ENCODE measurements around the gene NEURL1B.

Gene NEURL1B

DNA sequence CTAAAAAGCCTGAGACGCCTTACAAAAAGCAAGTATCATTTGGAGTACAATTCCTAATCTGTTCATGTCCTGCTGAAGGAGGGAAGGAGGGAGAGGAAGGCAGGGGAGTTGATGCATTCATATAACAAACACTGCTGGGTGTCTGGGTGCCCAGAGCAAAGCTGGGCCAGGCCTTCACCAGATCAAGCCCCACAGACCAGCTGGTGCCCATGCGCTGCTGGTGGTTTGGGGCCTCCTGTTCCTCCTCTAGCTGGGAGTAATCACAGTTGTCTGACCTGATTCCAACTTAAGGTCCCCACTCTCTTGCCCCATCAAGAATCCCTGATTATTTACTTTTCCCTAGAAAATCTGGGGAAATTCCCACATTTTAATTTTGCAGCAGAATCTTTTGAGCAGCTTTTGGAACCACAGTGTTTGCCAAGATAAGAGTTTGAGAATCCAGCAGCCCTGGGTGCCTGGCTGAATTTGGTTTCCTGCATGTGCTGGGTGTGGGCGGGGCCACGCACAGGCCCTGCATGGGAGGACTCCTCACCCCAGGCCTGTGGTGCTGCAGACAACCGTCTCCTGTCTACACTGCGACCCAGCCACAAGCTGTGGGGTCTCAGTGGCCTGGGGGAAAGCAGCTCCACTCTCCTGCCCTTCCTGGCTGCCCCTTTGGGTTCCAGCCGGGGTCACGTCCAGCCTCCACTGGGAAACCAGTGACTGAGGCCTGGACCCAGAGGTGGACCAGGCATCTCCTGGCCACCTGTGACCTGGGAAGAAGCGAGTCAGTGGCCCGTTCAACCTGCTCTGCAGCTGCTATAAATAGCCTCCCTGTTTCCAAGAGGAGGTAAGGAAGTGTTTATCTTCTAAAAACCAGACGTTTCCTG is 47.5 kb downstream of the NEURL1B start:
- TF ChIP-seq BHLHE40 (IDR thresholded peaks at IDR 0.05; ENCODE audit: borderline replicate concordance): no peak
- TF ChIP-seq PKNOX1 (IDR thresholded peaks at IDR 0.05): no peak
- no peak for TF ChIP-seq SP1 (IDR thresholded peaks at IDR 0.05)
- no peak for TF ChIP-seq NFRKB (IDR thresholded peaks at IDR 0.05)
- TF ChIP-seq FOXA1 (IDR thresholded peaks at IDR 0.05): no peak
- no peak for DNase-seq (ENCODE audit: extremely low spot score)
- ChIA-PET CTCF (interaction anchor here (1.4 kb wide), 1 partner anchor 9 kb away, joined by 4 read pairs; no protein-coding TSS in a partner anchor), POLR2A (no interaction called here)

DNA sequence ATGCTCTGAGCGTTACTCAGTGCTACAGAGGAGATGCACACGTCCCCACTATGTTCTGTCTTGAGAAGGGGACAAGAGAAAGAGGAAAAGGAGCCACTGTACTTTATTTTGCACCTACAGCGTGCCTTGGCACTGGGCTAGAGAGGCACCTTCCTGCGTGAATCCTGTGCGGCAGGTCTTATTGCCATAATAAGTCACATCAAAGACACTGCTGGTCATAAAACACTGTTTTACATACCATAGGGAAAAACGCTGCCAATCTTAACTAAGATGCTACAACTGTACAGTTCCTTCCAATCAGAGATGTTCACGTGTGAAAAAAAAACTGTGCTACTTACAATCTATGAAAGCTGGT is 48.1 kb downstream of the NEURL1B start:
- POLR2A ChIA-PET: no interaction called here
- CTCF ChIA-PET: no interaction called here
- TF ChIP-seq SUZ12 (IDR thresholded peaks at IDR 0.05) (no peak), ARNT (IDR thresholded peaks at IDR 0.05) (no peak), LEF1 (IDR thresholded peaks at IDR 0.05; ENCODE audit: borderline replicate concordance) (no peak), L3MBTL2 (conservative IDR thresholded peaks at IDR 0.05) (no peak), FOXK2 (IDR thresholded peaks at IDR 0.05) (no peak), TARDBP (IDR thresholded peaks at IDR 0.05) (no peak), BHLHE40 (IDR thresholded peaks at IDR 0.05; ENCODE audit: borderline replicate concordance) (no peak), FOXM1 (IDR thresholded peaks at IDR 0.05; ENCODE audit: borderline replicate concordance) (no peak), ELF4 (IDR thresholded peaks at IDR 0.05) (no peak)
- no peak for DNase-seq (ENCODE audit: extremely low spot score)

DNA sequence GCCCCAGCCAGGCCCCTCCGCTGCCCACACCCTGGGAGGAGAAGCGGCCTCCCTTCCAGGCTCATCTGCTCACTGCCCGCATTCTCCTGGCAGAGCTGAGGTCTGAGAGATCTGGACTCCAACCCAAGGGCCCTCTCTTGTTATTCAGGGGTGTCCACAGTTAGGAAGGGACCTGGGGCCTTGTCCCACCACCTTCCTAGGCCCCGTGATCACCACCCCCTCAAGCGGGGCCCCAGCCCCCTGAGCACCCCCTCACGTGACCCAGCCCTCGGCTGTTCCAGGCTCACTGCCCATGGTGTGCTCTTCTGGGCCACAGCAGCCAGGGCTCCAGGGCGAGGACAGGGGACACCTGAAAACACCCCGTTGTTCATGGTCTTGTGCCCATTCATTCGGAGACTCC is 48.7 kb downstream of the NEURL1B start:
- CTCF ChIA-PET: no interaction called here
- POLR2A ChIA-PET: no interaction called here

GRCh38 chr5:172690258-172691075 is 49.4 kb downstream of the NEURL1B start:
- TF ChIP-seq BHLHE40 (IDR thresholded peaks at IDR 0.05; ENCODE audit: borderline replicate concordance): no peak
- 0 out of 2 replicates have a peak, but pooled peaks have one; percentile 14 for TF ChIP-seq FOXM1 (IDR thresholded peaks at IDR 0.05; ENCODE audit: borderline replicate concordance)
- no peak for TF ChIP-seq NFRKB (IDR thresholded peaks at IDR 0.05)
- no peak for TF ChIP-seq SUZ12 (IDR thresholded peaks at IDR 0.05)
- ChIA-PET POLR2A (no interaction called here), CTCF (no interaction called here)
- no peak for DNase-seq (ENCODE audit: extremely low spot score)

More for the DNA sequence above, 48.7 kb downstream of the NEURL1B start:
- no peak for DNase-seq (ENCODE audit: extremely low spot score)
- TF ChIP-seq ARNT (IDR thresholded peaks at IDR 0.05) (no peak), SUZ12 (IDR thresholded peaks at IDR 0.05) (no peak), NFRKB (IDR thresholded peaks at IDR 0.05) (no peak), HDGF (IDR thresholded peaks at IDR 0.05; ENCODE audit: borderline replicate concordance) (no peak), PKNOX1 (IDR thresholded peaks at IDR 0.05) (no peak), LEF1 (IDR thresholded peaks at IDR 0.05; ENCODE audit: borderline replicate concordance) (no peak), FOXA1 (IDR thresholded peaks at IDR 0.05) (no peak), ELF4 (IDR thresholded peaks at IDR 0.05) (no peak)

DNA sequence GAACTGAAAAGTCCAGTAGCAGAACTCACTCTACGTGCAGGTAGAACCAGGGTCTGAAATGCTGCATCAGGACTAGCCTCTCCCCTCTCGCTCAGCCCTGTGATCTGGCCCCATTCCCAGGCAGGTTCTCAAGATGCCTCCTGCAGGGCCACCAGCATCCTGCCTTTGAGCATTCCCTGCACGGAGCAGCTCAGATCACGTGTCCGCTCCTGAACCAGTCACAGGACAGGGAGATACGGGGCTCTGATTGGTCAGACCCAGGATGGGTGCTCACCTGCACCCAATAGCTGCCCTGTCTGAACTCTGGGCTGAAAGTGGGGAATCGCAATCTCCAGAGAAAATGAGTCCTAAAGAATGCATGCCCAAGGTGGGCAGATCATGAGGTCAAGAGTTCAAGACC is 50.8 kb downstream of the NEURL1B start:
- DNase-seq (ENCODE audit: extremely low spot score): peak; percentile 40
- no peak for TF ChIP-seq FOXK2 (IDR thresholded peaks at IDR 0.05)
- TF ChIP-seq ZNF384 (IDR thresholded peaks at IDR 0.05): no peak
- TF ChIP-seq TARDBP (IDR thresholded peaks at IDR 0.05): no peak
- TF ChIP-seq FOXA1 (IDR thresholded peaks at IDR 0.05): no peak
- no peak for TF ChIP-seq NFRKB (IDR thresholded peaks at IDR 0.05)
- no peak for TF ChIP-seq SUZ12 (IDR thresholded peaks at IDR 0.05)
- no peak for TF ChIP-seq LEF1 (IDR thresholded peaks at IDR 0.05; ENCODE audit: borderline replicate concordance)
- no peak for TF ChIP-seq HDGF (IDR thresholded peaks at IDR 0.05; ENCODE audit: borderline replicate concordance)
- no peak for TF ChIP-seq ELF4 (IDR thresholded peaks at IDR 0.05)
- TF ChIP-seq FOXM1 (IDR thresholded peaks at IDR 0.05; ENCODE audit: borderline replicate concordance): no peak
- no peak for TF ChIP-seq CTBP1 (IDR thresholded peaks at IDR 0.05; ENCODE audit: borderline replicate concordance)
- no peak for TF ChIP-seq ARNT (IDR thresholded peaks at IDR 0.05)
- no peak for TF ChIP-seq PKNOX1 (IDR thresholded peaks at IDR 0.05)
- no peak for TF ChIP-seq BHLHE40 (IDR thresholded peaks at IDR 0.05; ENCODE audit: borderline replicate concordance)
- no peak for TF ChIP-seq SP1 (IDR thresholded peaks at IDR 0.05)
- no peak for TF ChIP-seq L3MBTL2 (conservative IDR thresholded peaks at IDR 0.05)
- ChIA-PET POLR2A (no interaction called here), CTCF (interaction anchor here (0.6 kb wide), 1 partner anchor 19 kb away, joined by 3 read pairs; no protein-coding TSS in a partner anchor)

DNA sequence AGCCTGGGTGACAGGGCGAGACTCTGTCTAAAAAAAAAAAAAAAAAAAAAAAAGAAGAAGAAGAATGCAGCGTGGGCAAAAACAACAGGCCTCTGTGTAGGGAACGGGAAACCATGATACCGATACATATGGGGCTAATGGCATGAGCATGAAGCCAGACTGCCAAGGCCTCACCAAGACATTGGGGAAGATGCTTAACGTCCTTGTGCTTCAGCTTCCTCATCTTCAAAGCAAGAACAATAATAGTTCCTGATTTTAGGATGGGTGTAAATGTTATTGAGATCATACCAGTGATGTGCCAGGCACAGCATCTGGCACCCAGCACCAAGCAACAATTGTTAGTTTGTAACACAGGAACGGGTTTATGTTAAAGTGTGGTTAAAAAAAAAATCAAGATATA is 51.4 kb downstream of the NEURL1B start:
- DNase-seq (ENCODE audit: extremely low spot score): no peak
- CTCF ChIA-PET: no interaction called here
- TF ChIP-seq FOXK2 (IDR thresholded peaks at IDR 0.05) (no peak), CTBP1 (IDR thresholded peaks at IDR 0.05; ENCODE audit: borderline replicate concordance) (no peak), ARNT (IDR thresholded peaks at IDR 0.05) (no peak)
- POLR2A ChIA-PET: no interaction called here

Measured in HEK293T (cell line).